IPS-20b (cell line): ENCODE measurements around the gene EPM2A.

Experiments
- H3K27ac ChIP-seq: one replicate; pipeline ENCODE4 v1.5.1; 2013; ENCODE audit warnings: low read length
- H3K27me3 ChIP-seq: 2 replicates; pipeline ENCODE4 v1.6.1; 2013; ENCODE audit warnings: mild to moderate bottlenecking, low read length, inconsistent platforms; ENCODE audit not compliant: insufficient read depth
- H3K36me3 ChIP-seq: 2 replicates; pipeline ENCODE4 v1.6.1; 2013; ENCODE audit warnings: low read depth, mild to moderate bottlenecking, inconsistent platforms, low read length, moderate library complexity; ENCODE audit not compliant: insufficient read depth
- H3K4me1 ChIP-seq: 2 replicates; pipeline ENCODE4 v1.6.1; 2013; ENCODE audit warnings: mild to moderate bottlenecking, control low read depth, inconsistent platforms, low read length, moderate library complexity; ENCODE audit not compliant: insufficient read depth
- H3K4me3 ChIP-seq: 2 replicates; pipeline ENCODE4 v1.5.1; 2013; ENCODE audit warnings: mild to moderate bottlenecking, low read length, inconsistent platforms
- H3K9ac ChIP-seq: 2 replicates; pipeline ENCODE4 v1.6.1; 2013; ENCODE audit warnings: low read depth, mild to moderate bottlenecking, inconsistent platforms, low read length, moderate library complexity
- H3K9me3 ChIP-seq: 2 replicates; pipeline ENCODE4 v1.6.1; 2013; ENCODE audit warnings: mild to moderate bottlenecking, low read depth, low read length, inconsistent platforms; ENCODE audit not compliant: insufficient read depth

Gene EPM2A

GRCh38 chr6:145735356-145736165 is at the start of gene EPM2A:
TSS of gene EPM2A (minus strand) at chr6:145735520. CDS start at chr6:145735498, 22 bp downstream.
- H3K4me3 ChIP-seq, result peak within 1 kb of the TSS; percentile 84
- H3K36me3 ChIP-seq, result no peaks in the 10 kb centered on the region
- H3K9me3 ChIP-seq, result no peaks in the 10 kb centered on the region
- H3K27ac ChIP-seq, result peak within 1 kb of the TSS; percentile 39
- peak within 1 kb of the TSS; percentile 98 for H3K9ac ChIP-seq
- no peaks in the 10 kb centered on the region for H3K27me3 ChIP-seq
- peaks cover 6% of the 10 kb centered on the region; the same call in 1 of the 2 replicates for H3K4me1 ChIP-seq

GRCh38 chr6:145784683-145785082 is 49.4 kb upstream of the EPM2A start:
- Histone ChIP-seq H3K4me3 (no peak overlapping the region), H3K4me1 (no peaks in the 10 kb centered on the region), H3K27me3 (no peaks in the 10 kb centered on the region), H3K9ac (no peak overlapping the region), H3K9me3 (0 out of 2 replicates have a peak, but pooled peaks cover 3% of the 10 kb centered on the region), H3K36me3 (no peaks in the 10 kb centered on the region; the same call in 1 of the 2 replicates), H3K27ac (no peak overlapping the region)

- Histone ChIP-seq H3K27ac (no peak overlapping the region), H3K36me3 (no peaks in the 10 kb centered on the region), H3K9me3 (0 out of 2 replicates have a peak, but pooled peaks cover 3% of the 10 kb centered on the region), H3K27me3 (no peaks in the 10 kb centered on the region), H3K4me1 (no peaks in the 10 kb centered on the region), H3K9ac (no peak overlapping the region), H3K4me3 (no peak overlapping the region)
Observed at GRCh38 chr6:145783796-145784195, 48.5 kb upstream of the EPM2A start.

GRCh38 chr6:145772846-145773245 is 37.5 kb upstream of the EPM2A start:
- Histone ChIP-seq H3K4me1 (no peaks in the 10 kb centered on the region), H3K27me3 (no peaks in the 10 kb centered on the region), H3K27ac (no peak overlapping the region), H3K4me3 (no peak overlapping the region), H3K9me3 (peaks cover 7% of the 10 kb centered on the region; the same call in 1 of the 2 replicates), H3K36me3 (no peaks in the 10 kb centered on the region), H3K9ac (no peak overlapping the region)

- no peaks in the 10 kb centered on the region for H3K36me3 ChIP-seq
- H3K9ac ChIP-seq, result no peak overlapping the region
- no peaks in the 10 kb centered on the region for H3K27me3 ChIP-seq
- H3K4me1 ChIP-seq, result no peaks in the 10 kb centered on the region
- no peaks in the 10 kb centered on the region for H3K9me3 ChIP-seq
- H3K4me3 ChIP-seq, result no peak overlapping the region
- H3K27ac ChIP-seq, result no peak overlapping the region
Observed at GRCh38 chr6:145765449-145765848, 30.1 kb upstream of the EPM2A start.

- H3K27me3 ChIP-seq, result no peaks in the 10 kb centered on the region
- no peak overlapping the region for H3K27ac ChIP-seq
- no peak overlapping the region for H3K4me3 ChIP-seq
- no peaks in the 10 kb centered on the region for H3K9me3 ChIP-seq
- H3K36me3 ChIP-seq, result no peaks in the 10 kb centered on the region
- H3K4me1 ChIP-seq, result no peaks in the 10 kb centered on the region
- no peak overlapping the region for H3K9ac ChIP-seq
Observed at GRCh38 chr6:145763742-145764141, 28.4 kb upstream of the EPM2A start.

GRCh38 chr6:145761584-145761983 is 26.3 kb upstream of the EPM2A start:
- Histone ChIP-seq H3K27me3 (no peaks in the 10 kb centered on the region), H3K9ac (no peak overlapping the region), H3K4me3 (no peak overlapping the region), H3K36me3 (no peaks in the 10 kb centered on the region), H3K27ac (no peak overlapping the region), H3K9me3 (no peaks in the 10 kb centered on the region), H3K4me1 (no peaks in the 10 kb centered on the region)

- H3K27me3 ChIP-seq, result no peaks in the 10 kb centered on the region
- no peak overlapping the region for H3K27ac ChIP-seq
- H3K36me3 ChIP-seq, result no peaks in the 10 kb centered on the region
- no peaks in the 10 kb centered on the region for H3K4me1 ChIP-seq
- H3K9ac ChIP-seq, result no peak overlapping the region
- H3K4me3 ChIP-seq, result no peak overlapping the region
- no peaks in the 10 kb centered on the region for H3K9me3 ChIP-seq
Observed at GRCh38 chr6:145758113-145758512, 22.8 kb upstream of the EPM2A start.

- H3K27me3 ChIP-seq, result no peaks in the 10 kb centered on the region
- H3K36me3 ChIP-seq, result no peaks in the 10 kb centered on the region
- no peak overlapping the region for H3K9ac ChIP-seq
- H3K9me3 ChIP-seq, result no peaks in the 10 kb centered on the region
- H3K4me3 ChIP-seq, result no peak overlapping the region
- H3K4me1 ChIP-seq, result no peaks in the 10 kb centered on the region
- no peak overlapping the region for H3K27ac ChIP-seq
Observed at GRCh38 chr6:145756170-145756662, 20.9 kb upstream of the EPM2A start.

GRCh38 chr6:145755682-145756081 is 20.4 kb upstream of the EPM2A start:
- H3K4me3 ChIP-seq, result no peak overlapping the region
- no peaks in the 10 kb centered on the region for H3K36me3 ChIP-seq

GRCh38 chr6:145752638-145753037 is 17.3 kb upstream of the EPM2A start:
- Histone ChIP-seq H3K4me1 (no peaks in the 10 kb centered on the region), H3K36me3 (no peaks in the 10 kb centered on the region), H3K27ac (no peak overlapping the region), H3K9me3 (no peaks in the 10 kb centered on the region), H3K9ac (no peak overlapping the region), H3K4me3 (no peak overlapping the region), H3K27me3 (no peaks in the 10 kb centered on the region)

More at GRCh38 chr6:145755682-145756081, 20.4 kb upstream of the EPM2A start:
- Histone ChIP-seq H3K9ac (no peak overlapping the region), H3K4me1 (no peaks in the 10 kb centered on the region), H3K27ac (no peak overlapping the region), H3K27me3 (no peaks in the 10 kb centered on the region), H3K9me3 (no peaks in the 10 kb centered on the region)

GRCh38 chr6:145749632-145750031 is 14.3 kb upstream of the EPM2A start:
- H3K4me3 ChIP-seq, result no peak overlapping the region
- no peaks in the 10 kb centered on the region for H3K4me1 ChIP-seq
- H3K9me3 ChIP-seq, result no peaks in the 10 kb centered on the region
- H3K27ac ChIP-seq, result no peak overlapping the region
- no peaks in the 10 kb centered on the region for H3K36me3 ChIP-seq
- H3K9ac ChIP-seq, result no peak overlapping the region
- no peaks in the 10 kb centered on the region for H3K27me3 ChIP-seq
